ENCODE results near the gene ERC2. TPM values are rescaled to one million over a fixed set of nuclear protein-coding genes. Genes with fewer than 3 reads are reported as not detected.
A peak's percentile ranks its signal among the peaks of the same experiment; 100 is the strongest.

The ERC2 gene
- total RNA-seq, 2 donors from 2014 or later = 16.1 to 22.8 TPM

GRCh38 chr3:56415652-56416051 is 52.6 kb downstream of the ERC2 start:
- no peak for TF ChIP-seq CTCF (conservative IDR thresholded peaks at IDR 0.05)
- Histone ChIP-seq H3K36me3 (ENCODE audit: control insufficient read depth, insufficient read depth, low read length) (no peaks in the 10 kb centered on the region), H3K27me3 (ENCODE audit: control insufficient read depth, insufficient read depth, low read length, poor library complexity, severe bottlenecking) (no peaks in the 10 kb centered on the region), H3K27ac (ENCODE audit: low read depth, low read length) (no peak overlapping the region), H3K4me1 (ENCODE audit: control insufficient read depth, insufficient read depth, low read length) (no peaks in the 10 kb centered on the region), H3K4me3 (ENCODE audit: low read length) (no peak overlapping the region), H3K9ac (ENCODE audit: extremely low read depth, low read length, poor library complexity, severe bottlenecking) (no peak overlapping the region), H3K9me3 (ENCODE audit: control insufficient read depth, low read length) (peaks cover 5% of the 10 kb centered on the region)
- 83 to 100% methylated on average over 1 to 3 of the region's 3 CpGs for WGBS, 2 experiments (ENCODE audit: insufficient coverage in 1 of 2, insufficient read length in 1 of 2)
- Mint-ChIP-seq H3K4me3 (no peak overlapping the region), H3K27ac (no peak overlapping the region), H3K4me1 (peaks cover 6% of the 10 kb centered on the region), H3K36me3 (ENCODE audit: low read depth) (peaks cover 4% of the 10 kb centered on the region), H3K9me3 (peaks cover 2% of the 10 kb centered on the region), H3K27me3 (ENCODE audit: insufficient read depth) (no peaks in the 10 kb centered on the region)
- DNase-seq = no peak

- Histone ChIP-seq H3K4me3 (ENCODE audit: low read length) (no peak overlapping the region), H3K9ac (ENCODE audit: extremely low read depth, low read length, poor library complexity, severe bottlenecking) (no peak overlapping the region), H3K27ac (ENCODE audit: low read depth, low read length) (no peak overlapping the region), H3K4me1 (ENCODE audit: control insufficient read depth, insufficient read depth, low read length) (no peaks in the 10 kb centered on the region), H3K36me3 (ENCODE audit: control insufficient read depth, insufficient read depth, low read length) (no peaks in the 10 kb centered on the region), H3K27me3 (ENCODE audit: control insufficient read depth, insufficient read depth, low read length, poor library complexity, severe bottlenecking) (no peaks in the 10 kb centered on the region), H3K9me3 (ENCODE audit: control insufficient read depth, low read length) (peaks cover 5% of the 10 kb centered on the region)
- 68 to 77% methylated on average over 2 of the region's 2 CpGs for WGBS, 2 experiments (ENCODE audit: insufficient coverage in 1 of 2, insufficient read length in 1 of 2)
- Mint-ChIP-seq H3K4me3 (no peak overlapping the region), H3K4me1 (peaks cover 6% of the 10 kb centered on the region), H3K27me3 (ENCODE audit: insufficient read depth) (no peaks in the 10 kb centered on the region), H3K27ac (peak overlapping the region; percentile 42), H3K36me3 (ENCODE audit: low read depth) (peaks cover 4% of the 10 kb centered on the region), H3K9me3 (peaks cover 2% of the 10 kb centered on the region)
- no peak for TF ChIP-seq CTCF (conservative IDR thresholded peaks at IDR 0.05)
- DNase-seq = no peak
Observed at GRCh38 chr3:56413911-56414310, 54.4 kb downstream of the ERC2 start.

- no peak overlapping the region for H3K27ac ChIP-seq (ENCODE audit: low read depth, low read length)
- H3K4me3 ChIP-seq (ENCODE audit: low read length) = no peak overlapping the region
- H3K9ac ChIP-seq (ENCODE audit: extremely low read depth, low read length, poor library complexity, severe bottlenecking) = no peak overlapping the region
- no peak for TF ChIP-seq CTCF (conservative IDR thresholded peaks at IDR 0.05)
- peaks cover 5% of the 10 kb centered on the region for H3K9me3 ChIP-seq (ENCODE audit: control insufficient read depth, low read length)
- H3K4me1 ChIP-seq (ENCODE audit: control insufficient read depth, insufficient read depth, low read length) = no peaks in the 10 kb centered on the region
- no peaks in the 10 kb centered on the region for H3K27me3 ChIP-seq (ENCODE audit: control insufficient read depth, insufficient read depth, low read length, poor library complexity, severe bottlenecking)
- peaks cover 4% of the 10 kb centered on the region for H3K36me3 Mint-ChIP-seq (ENCODE audit: low read depth)
- H3K9me3 Mint-ChIP-seq = peaks cover 2% of the 10 kb centered on the region
- no peak overlapping the region for H3K27ac Mint-ChIP-seq
- H3K4me3 Mint-ChIP-seq = no peak overlapping the region
- whole genome bisulfite sequencing, 2 experiments (ENCODE audit: insufficient coverage in 1 of 2, insufficient read length in 1 of 2) = 91 to 100% methylated on average over 3 to 4 of the region's 5 CpGs
- H3K36me3 ChIP-seq (ENCODE audit: control insufficient read depth, insufficient read depth, low read length) = no peaks in the 10 kb centered on the region
- peaks cover 10% of the 10 kb centered on the region for H3K4me1 Mint-ChIP-seq
- H3K27me3 Mint-ChIP-seq (ENCODE audit: insufficient read depth) = no peaks in the 10 kb centered on the region
- no peak for DNase-seq
Observed at GRCh38 chr3:56411166-56411565, 57.1 kb downstream of the ERC2 start.
